Keratinocyte (primary cell): ENCODE results near the gene ANGEL1. TPM values are rescaled to one million over a fixed set of nuclear protein-coding genes. Genes with fewer than 3 reads are reported as not detected.

Experiments
- DNase-seq: peaks from one replicate; pipeline ENCODE4 v3.0.0-alpha.2; 2011; ENCODE audit warnings: low read depth, missing footprints, low spot score
- FAIRE-seq: peaks from 2 replicates; lab custom pipeline; 2011; peaks lifted over from hg19 to GRCh38; lab: Jason Lieb, UNC
- H2AFZ ChIP-seq: 2 replicates; pipeline ENCODE4 v1.6.0; 2012; ENCODE audit warnings: low read length, control low read depth, inconsistent platforms; ENCODE audit not compliant: control insufficient read depth
- H3K27ac ChIP-seq: 2 replicates; pipeline ENCODE4 v1.5.1; 2011; ENCODE audit warnings: low read length; ENCODE audit not compliant: control insufficient read depth, insufficient read depth
- H3K27me3 ChIP-seq: 3 replicates; pipeline ENCODE4 v1.6.0; 2011; ENCODE audit warnings: low read length; ENCODE audit not compliant: control insufficient read depth, insufficient read depth; ENCODE audit errors: extremely low read depth
- H3K36me3 ChIP-seq, 2 experiments: 2 replicates in 1 of 2; 3 replicates in 1 of 2; pipeline ENCODE4 v1.5.1; 2011; ENCODE audit warnings: low read length in 2 of 2, mild to moderate bottlenecking in 1 of 2; ENCODE audit not compliant: control insufficient read depth in 2 of 2, insufficient read depth in 2 of 2; ENCODE audit errors: extremely low read depth in 1 of 2
- H3K4me1 ChIP-seq: 3 replicates; pipeline ENCODE4 v1.5.1; 2011; ENCODE audit warnings: low read length; ENCODE audit not compliant: control insufficient read depth, insufficient read depth; ENCODE audit errors: extremely low read depth
- H3K4me2 ChIP-seq: 3 replicates; pipeline ENCODE4 v1.6.0; 2011; ENCODE audit warnings: low read depth, low read length; ENCODE audit not compliant: control insufficient read depth, insufficient read depth; ENCODE audit errors: extremely low read depth
- H3K4me3 ChIP-seq, 3 experiments: fragments of 200-600 bp in 1 of 3; sonication (generic) in 1 of 3; 2 replicates in 2 of 3; 3 replicates in 1 of 3; pipeline ENCODE4 v1.5.1; 2011 to 2016; ENCODE audit warnings: low read length in 3 of 3, mild to moderate bottlenecking in 3 of 3, control low read depth in 2 of 3, inconsistent platforms in 1 of 3, low read depth in 1 of 3, mixed read lengths in 1 of 3, mixed run types in 1 of 3, moderate library complexity in 1 of 3; ENCODE audit not compliant: control insufficient read depth in 2 of 3, insufficient read depth in 2 of 3; ENCODE audit errors: extremely low read depth in 1 of 3
- H3K79me2 ChIP-seq: 2 replicates; pipeline ENCODE4 v1.6.0; 2012; ENCODE audit warnings: low read length; ENCODE audit not compliant: control insufficient read depth, insufficient read depth
- H3K9ac ChIP-seq: 3 replicates; pipeline ENCODE4 v1.6.0; 2011; ENCODE audit warnings: low read length; ENCODE audit not compliant: control insufficient read depth, insufficient read depth; ENCODE audit errors: extremely low read depth
- H3K9me1 ChIP-seq: 3 replicates; pipeline ENCODE4 v1.6.0; 2011; ENCODE audit warnings: low read length; ENCODE audit not compliant: control insufficient read depth, insufficient read depth; ENCODE audit errors: extremely low read depth
- H3K9me3 ChIP-seq: 2 replicates; pipeline ENCODE4 v1.5.1; 2012; ENCODE audit warnings: low read depth, low read length; ENCODE audit not compliant: control insufficient read depth
- H4K20me1 ChIP-seq: 3 replicates; pipeline ENCODE4 v1.6.0; 2011; ENCODE audit warnings: low read length; ENCODE audit not compliant: control insufficient read depth, insufficient read depth; ENCODE audit errors: extremely low read depth
- CTCF ChIP-seq, 3 experiments: IDR thresholded peaks in 1 of 3; conservative IDR thresholded peaks in 1 of 3; optimal IDR thresholded peaks in 1 of 3; 2 replicates in 2 of 3; 3 replicates in 1 of 3; pipeline versions ENCODE3 to v1.5.1; 2011; ENCODE audit warnings: low read length in 3 of 3, mild to moderate bottlenecking in 3 of 3, moderate library complexity in 2 of 3, control low read depth in 1 of 3, inconsistent platforms in 1 of 3; ENCODE audit not compliant: insufficient read depth in 2 of 3; ENCODE audit errors: extremely low read depth in 1 of 3
- EZH2 ChIP-seq: IDR thresholded peaks from one replicate; pipeline ENCODE4 v1.6.1; 2012; ENCODE audit warnings: inconsistent platforms, mild to moderate bottlenecking, low read length, moderate library complexity
- dilution Hi-C: fragments of 300-500 bp; cut with MboI; formaldehyde crosslinking; loops from one replicate; pipeline ENCODE4 v1.7.0; 2020; ENCODE audit warnings: low sequenced_read_pairs; ENCODE audit not compliant: extremely low pct_ligation_motif_present
- polyA plus RNA-seq, 5 experiments: library from polyadenylated mRNA; depleted of rRNA in 3 of 5; stranded (reverse) in 3 of 5; stranded (forward) in 1 of 5; unstranded in 1 of 5; fragments of >200 nt; gene quantifications; 1 replicate in 1 of 5; 2 replicates in 3 of 5; 3 replicates in 1 of 5; pipeline versions ENCODE4 v1.2.1 to v1.2.3, GENCODE V29; 2011 to 2012; ENCODE audit warnings: missing spikeins in 2 of 5, low read depth in 1 of 5, low replicate concordance in 1 of 5

The ANGEL1 gene
- polyA plus RNA-seq, 1 donor (not counting 4 experiments of a cell fraction or from before 2014, with no cell fraction given) = 13.0 TPM

- H3K27me3 ChIP-seq = no peaks in the 10 kb centered on the region
- H2AFZ ChIP-seq = peak overlapping the region; percentile 86
- dilution Hi-C loops = no loop called here
- H3K9ac ChIP-seq = peak overlapping the region; percentile 87
- TF ChIP-seq EZH2 (no peak), CTCF (optimal IDR thresholded peaks at IDR 0.05 in 1 of 3, IDR thresholded peaks at IDR 0.05 in 1 of 3, conservative IDR thresholded peaks at IDR 0.05 in 1 of 3; ENCODE audit: extremely low read depth in 1 of 3, insufficient read depth in 2 of 3, low read length in 3 of 3) (no peak)
- peaks cover 9 to 14% of the 10 kb centered on the region in 2 experiments for H3K36me3 ChIP-seq
- H3K27ac ChIP-seq = peak overlapping the region; percentile 72
- no peak for DNase-seq
- H4K20me1 ChIP-seq = no peaks in the 10 kb centered on the region
- peaks cover 7% of the 10 kb centered on the region for H3K79me2 ChIP-seq
- H3K4me1 ChIP-seq = peaks cover 11% of the 10 kb centered on the region
- no peaks in the 10 kb centered on the region for H3K9me1 ChIP-seq
- no peak for FAIRE-seq
- peak overlapping the region; percentile 98 for H3K4me2 ChIP-seq
- no peaks in the 10 kb centered on the region for H3K9me3 ChIP-seq
- H3K4me3 ChIP-seq = peak overlapping the region; percentile 78 to 90 (median 90)
Measured at GRCh38 chr14:76811561-76811960, 1.1 kb downstream of the ANGEL1 start.

GRCh38 chr14:76810953-76811400, 1.7 kb downstream of the ANGEL1 start:
- H2AFZ ChIP-seq = peak overlapping the region; percentile 91
- dilution Hi-C loops = no loop called here
- peak overlapping the region; percentile 98 for H3K4me2 ChIP-seq
- H3K4me1 ChIP-seq = peaks cover 11% of the 10 kb centered on the region
- no peaks in the 10 kb centered on the region for H3K9me1 ChIP-seq
- peaks cover 10 to 14% of the 10 kb centered on the region in 2 experiments for H3K36me3 ChIP-seq
- peak overlapping the region; percentile 72 for H3K27ac ChIP-seq
- DNase-seq (no peak), FAIRE-seq (peak; percentile 65)
- TF ChIP-seq CTCF (optimal IDR thresholded peaks at IDR 0.05 in 1 of 3, IDR thresholded peaks at IDR 0.05 in 1 of 3, conservative IDR thresholded peaks at IDR 0.05 in 1 of 3; ENCODE audit: extremely low read depth in 1 of 3, insufficient read depth in 2 of 3, low read length in 3 of 3) (peak; percentile 62 to 77 (median 63)), EZH2 (no peak)
- no peaks in the 10 kb centered on the region for H4K20me1 ChIP-seq
- H3K9ac ChIP-seq = peak overlapping the region; percentile 87
- no peaks in the 10 kb centered on the region for H3K9me3 ChIP-seq
- no peaks in the 10 kb centered on the region for H3K27me3 ChIP-seq
- peaks cover 7% of the 10 kb centered on the region for H3K79me2 ChIP-seq
- H3K4me3 ChIP-seq = peak overlapping the region in 2 of 3 experiments; percentile 90
